GM23338 (cell line): ENCODE results near the gene KCTD21. TPM values are rescaled to one million over a fixed set of nuclear protein-coding genes. Genes with fewer than 3 reads are reported as not detected.

Source experiments
- ATAC-seq: fragments of 200-7000 bp; cut with Tn5 transposase; 3 replicates; pipeline ENCODE4 v1.9.1; 2020
- DNase-seq: peaks from one replicate; pipeline ENCODE4 v3.0.0-alpha.2; 2015; ENCODE audit warnings: low spot score
- H2AFZ ChIP-seq: fragments of 200-600 bp; sonication (generic); 2 replicates; pipeline ENCODE4 v1.8.0; 2016; ENCODE audit warnings: antibody characterized with exemption, mild to moderate bottlenecking, moderate library complexity
- H3F3A ChIP-seq: fragments of 200-600 bp; sonication (generic); replicated peaks from 2 replicates; pipeline ENCODE4 v1.8.0; 2017; ENCODE audit warnings: antibody characterized with exemption, mixed run types, low read depth
- H3K27ac ChIP-seq: fragments of 200-600 bp; sonication (generic); 2 replicates; pipeline ENCODE4 v1.6.1; 2016; ENCODE audit warnings: low read depth
- H3K27me3 ChIP-seq: fragments of 200-600 bp; sonication (generic); 2 replicates; pipeline ENCODE4 v1.8.0; 2016; ENCODE audit warnings: mild to moderate bottlenecking, mixed run types, moderate library complexity; ENCODE audit not compliant: insufficient read depth
- H3K36me3 ChIP-seq: fragments of 200-600 bp; sonication (generic); 2 replicates; pipeline ENCODE4 v1.8.0; 2016; ENCODE audit warnings: mild to moderate bottlenecking; ENCODE audit not compliant: insufficient read depth
- H3K4me1 ChIP-seq: fragments of 200-600 bp; sonication (generic); 2 replicates; pipeline ENCODE4 v1.8.0; 2016; ENCODE audit warnings: mild to moderate bottlenecking, moderate library complexity; ENCODE audit not compliant: insufficient read depth
- H3K4me2 ChIP-seq: fragments of 200-600 bp; sonication (generic); 2 replicates; pipeline ENCODE4 v1.7.1; 2017; ENCODE audit warnings: mixed run types
- H3K4me3 ChIP-seq: fragments of 200-600 bp; sonication (generic); 2 replicates; pipeline ENCODE4 v1.6.1; 2016; ENCODE audit warnings: mixed run types
- H3K79me2 ChIP-seq: fragments of 200-600 bp; sonication (generic); replicated peaks from 2 replicates; pipeline ENCODE4 v1.8.0; 2017; ENCODE audit warnings: mild to moderate bottlenecking; ENCODE audit not compliant: insufficient read depth
- H3K9me2 ChIP-seq: fragments of 200-600 bp; sonication (generic); 2 replicates; pipeline ENCODE4 v1.8.0; 2017; ENCODE audit not compliant: insufficient read depth
- H4K20me1 ChIP-seq: fragments of 200-600 bp; sonication (generic); replicated peaks from 2 replicates; pipeline ENCODE4 v1.8.0; 2017; ENCODE audit warnings: mild to moderate bottlenecking; ENCODE audit not compliant: insufficient read depth
- H3K27ac Mint-ChIP-seq: 2 replicates; pipeline ENCODE4 v1.8.0; 2020; ENCODE audit warnings: inconsistent platforms, mild to moderate bottlenecking, moderate library complexity, mixed read lengths
- H3K27me3 Mint-ChIP-seq: 3 replicates; pipeline ENCODE4 v1.8.0; 2022; ENCODE audit warnings: low read depth, mild to moderate bottlenecking, moderate library complexity, mixed read lengths, inconsistent platforms; ENCODE audit not compliant: insufficient read depth, poor library complexity
- H3K36me3 Mint-ChIP-seq: 3 replicates; pipeline ENCODE4 v1.8.0; 2021; ENCODE audit warnings: low read depth, mild to moderate bottlenecking, inconsistent platforms, moderate library complexity, mixed read lengths
- H3K4me1 Mint-ChIP-seq: 3 replicates; pipeline ENCODE4 v1.8.0; 2020; ENCODE audit warnings: mild to moderate bottlenecking, inconsistent platforms, mixed read lengths
- H3K4me3 Mint-ChIP-seq: 3 replicates; pipeline ENCODE4 v1.8.0; 2021; ENCODE audit warnings: moderate library complexity, mild to moderate bottlenecking, inconsistent platforms, mixed read lengths
- H3K9me3 Mint-ChIP-seq: 3 replicates; pipeline ENCODE4 v1.8.0; 2020; ENCODE audit warnings: moderate library complexity, mild to moderate bottlenecking, inconsistent platforms, mixed read lengths
- CREB1 ChIP-seq: fragments of 250-450 bp; sonication (Bioruptor Pico); IDR thresholded peaks from 2 replicates; pipeline ENCODE4 v1.5.0; 2020; ENCODE audit warnings: low read depth, mild to moderate bottlenecking, moderate library complexity
- EZH2 ChIP-seq: fragments of 200-600 bp; sonication (generic); IDR thresholded peaks from one replicate; pipeline ENCODE4 v1.8.0; 2017; ENCODE audit warnings: antibody characterized with exemption, mild to moderate bottlenecking, low read depth; ENCODE audit not compliant: unreplicated experiment
- EZH2phosphoT487 ChIP-seq: fragments of 200-600 bp; sonication (generic); IDR thresholded peaks from one replicate; pipeline ENCODE4 v1.8.1; 2018; ENCODE audit warnings: antibody characterized with exemption; ENCODE audit not compliant: unreplicated experiment
- JUNB ChIP-seq: IDR thresholded peaks from one replicate; pipeline ENCODE4 v1.6.1; 2016; ENCODE audit warnings: antibody characterized with exemption; ENCODE audit not compliant: unreplicated experiment
- NANOG ChIP-seq: IDR thresholded peaks from 2 replicates; pipeline ENCODE4 v1.6.1; 2016; ENCODE audit warnings: antibody characterized with exemption, borderline replicate concordance
- ZNF114 ChIP-seq: fragments of 250-450 bp; sonication (Bioruptor Pico); IDR thresholded peaks from 2 replicates; pipeline ENCODE4 v1.5.0; 2020; ENCODE audit warnings: mild to moderate bottlenecking, moderate library complexity
- polyA plus RNA-seq: library from polyadenylated mRNA; unstranded; fragments of >200 nt; fragmentation: Nextera tagmentation; extraction: Ambion mirVana; gene quantifications from 2 replicates; pipeline ENCODE4 v1.2.1, GENCODE V29; 2016
- total RNA-seq: library from RNA; depleted of rRNA; stranded (reverse); fragments of >200 nt; shearing (Covaris generic); gene quantifications from 2 replicates; pipeline ENCODE4 v1.2.3, GENCODE V29; 2014
- TF ChIP-seq, protein P1 (sequence below): fragments of 250-450 bp; sonication (Bioruptor Pico); IDR thresholded peaks from 2 replicates; pipeline ENCODE4 v1.5.0; 2020; ENCODE audit warnings: mild to moderate bottlenecking, moderate library complexity
- TF ChIP-seq, protein P2 (sequence below): IDR thresholded peaks from one replicate; pipeline ENCODE4 v1.6.1; 2018; ENCODE audit warnings: antibody characterized with exemption; ENCODE audit not compliant: unreplicated experiment

KCTD21 gene
- total and polyA plus RNA-seq, 2 experiments from 2014 or later: 1.0 to 3.7 TPM

DNA sequence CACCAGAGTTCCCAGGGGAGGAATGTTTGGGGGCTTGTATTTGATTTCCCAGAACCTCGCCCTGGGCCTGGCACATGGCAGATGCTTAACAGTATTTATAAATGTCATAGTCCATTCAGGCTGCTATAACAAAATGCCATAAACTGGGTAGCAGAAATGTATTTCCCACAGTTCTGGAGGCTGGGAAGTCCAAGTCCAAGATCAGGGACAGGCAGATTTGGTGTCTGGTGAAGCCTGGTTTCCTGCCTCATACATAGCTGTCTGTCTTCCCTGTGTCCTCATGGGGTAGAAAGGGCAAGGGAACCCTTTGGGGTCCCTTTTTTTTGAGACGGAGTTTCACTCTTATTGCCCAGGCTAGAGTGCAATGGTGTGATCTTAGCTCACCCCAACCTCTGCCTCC, 24.0 kb downstream of the KCTD21 start:
- Mint-ChIP-seq H3K9me3 (no peaks in the 10 kb centered on the region; the same call in 2 of the 3 replicates), H3K36me3 (no peaks in the 10 kb centered on the region), H3K4me1 (no peaks in the 10 kb centered on the region), H3K27ac (no peak overlapping the region), H3K27me3 (peaks cover 3% of the 10 kb centered on the region), H3K4me3 (no peak overlapping the region)
- DNase-seq (no peak), ATAC-seq (no peak)
- TF ChIP-seq EZH2phosphoT487 (no peak), ZNF114 (no peak), CREB1 (no peak), NANOG (no peak), EZH2 (no peak), JUNB (no peak)
- TF ChIP-seq, protein P1, sequence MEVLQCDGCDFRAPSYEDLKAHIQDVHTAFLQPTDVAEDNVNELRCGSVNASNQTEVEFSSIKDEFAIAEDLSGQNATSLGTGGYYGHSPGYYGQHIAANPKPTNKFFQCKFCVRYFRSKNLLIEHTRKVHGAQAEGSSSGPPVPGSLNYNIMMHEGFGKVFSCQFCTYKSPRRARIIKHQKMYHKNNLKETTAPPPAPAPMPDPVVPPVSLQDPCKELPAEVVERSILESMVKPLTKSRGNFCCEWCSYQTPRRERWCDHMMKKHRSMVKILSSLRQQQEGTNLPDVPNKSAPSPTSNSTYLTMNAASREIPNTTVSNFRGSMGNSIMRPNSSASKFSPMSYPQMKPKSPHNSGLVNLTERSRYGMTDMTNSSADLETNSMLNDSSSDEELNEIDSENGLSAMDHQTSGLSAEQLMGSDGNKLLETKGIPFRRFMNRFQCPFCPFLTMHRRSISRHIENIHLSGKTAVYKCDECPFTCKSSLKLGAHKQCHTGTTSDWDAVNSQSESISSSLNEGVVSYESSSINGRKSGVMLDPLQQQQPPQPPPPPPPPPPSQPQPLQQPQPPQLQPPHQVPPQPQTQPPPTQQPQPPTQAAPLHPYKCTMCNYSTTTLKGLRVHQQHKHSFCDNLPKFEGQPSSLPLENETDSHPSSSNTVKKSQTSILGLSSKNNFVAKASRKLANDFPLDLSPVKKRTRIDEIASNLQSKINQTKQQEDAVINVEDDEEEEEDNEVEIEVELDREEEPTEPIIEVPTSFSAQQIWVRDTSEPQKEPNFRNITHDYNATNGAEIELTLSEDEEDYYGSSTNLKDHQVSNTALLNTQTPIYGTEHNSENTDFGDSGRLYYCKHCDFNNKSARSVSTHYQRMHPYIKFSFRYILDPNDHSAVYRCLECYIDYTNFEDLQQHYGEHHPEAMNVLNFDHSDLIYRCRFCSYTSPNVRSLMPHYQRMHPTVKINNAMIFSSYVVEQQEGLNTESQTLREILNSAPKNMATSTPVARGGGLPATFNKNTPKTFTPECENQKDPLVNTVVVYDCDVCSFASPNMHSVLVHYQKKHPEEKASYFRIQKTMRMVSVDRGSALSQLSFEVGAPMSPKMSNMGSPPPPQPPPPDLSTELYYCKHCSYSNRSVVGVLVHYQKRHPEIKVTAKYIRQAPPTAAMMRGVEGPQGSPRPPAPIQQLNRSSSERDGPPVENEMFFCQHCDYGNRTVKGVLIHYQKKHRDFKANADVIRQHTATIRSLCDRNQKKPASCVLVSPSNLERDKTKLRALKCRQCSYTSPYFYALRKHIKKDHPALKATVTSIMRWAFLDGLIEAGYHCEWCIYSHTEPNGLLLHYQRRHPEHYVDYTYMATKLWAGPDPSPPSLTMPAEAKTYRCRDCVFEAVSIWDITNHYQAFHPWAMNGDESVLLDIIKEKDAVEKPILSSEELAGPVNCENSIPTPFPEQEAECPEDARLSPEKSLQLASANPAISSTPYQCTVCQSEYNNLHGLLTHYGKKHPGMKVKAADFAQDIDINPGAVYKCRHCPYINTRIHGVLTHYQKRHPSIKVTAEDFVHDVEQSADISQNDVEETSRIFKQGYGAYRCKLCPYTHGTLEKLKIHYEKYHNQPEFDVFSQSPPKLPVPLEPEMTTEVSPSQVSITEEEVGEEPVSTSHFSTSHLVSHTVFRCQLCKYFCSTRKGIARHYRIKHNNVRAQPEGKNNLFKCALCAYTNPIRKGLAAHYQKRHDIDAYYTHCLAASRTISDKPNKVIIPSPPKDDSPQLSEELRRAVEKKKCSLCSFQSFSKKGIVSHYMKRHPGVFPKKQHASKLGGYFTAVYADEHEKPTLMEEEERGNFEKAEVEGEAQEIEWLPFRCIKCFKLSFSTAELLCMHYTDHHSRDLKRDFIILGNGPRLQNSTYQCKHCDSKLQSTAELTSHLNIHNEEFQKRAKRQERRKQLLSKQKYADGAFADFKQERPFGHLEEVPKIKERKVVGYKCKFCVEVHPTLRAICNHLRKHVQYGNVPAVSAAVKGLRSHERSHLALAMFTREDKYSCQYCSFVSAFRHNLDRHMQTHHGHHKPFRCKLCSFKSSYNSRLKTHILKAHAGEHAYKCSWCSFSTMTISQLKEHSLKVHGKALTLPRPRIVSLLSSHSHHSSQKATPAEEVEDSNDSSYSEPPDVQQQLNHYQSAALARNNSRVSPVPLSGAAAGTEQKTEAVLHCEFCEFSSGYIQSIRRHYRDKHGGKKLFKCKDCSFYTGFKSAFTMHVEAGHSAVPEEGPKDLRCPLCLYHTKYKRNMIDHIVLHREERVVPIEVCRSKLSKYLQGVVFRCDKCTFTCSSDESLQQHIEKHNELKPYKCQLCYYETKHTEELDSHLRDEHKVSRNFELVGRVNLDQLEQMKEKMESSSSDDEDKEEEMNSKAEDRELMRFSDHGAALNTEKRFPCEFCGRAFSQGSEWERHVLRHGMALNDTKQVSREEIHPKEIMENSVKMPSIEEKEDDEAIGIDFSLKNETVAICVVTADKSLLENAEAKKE: no peak
- TF ChIP-seq, protein P2, sequence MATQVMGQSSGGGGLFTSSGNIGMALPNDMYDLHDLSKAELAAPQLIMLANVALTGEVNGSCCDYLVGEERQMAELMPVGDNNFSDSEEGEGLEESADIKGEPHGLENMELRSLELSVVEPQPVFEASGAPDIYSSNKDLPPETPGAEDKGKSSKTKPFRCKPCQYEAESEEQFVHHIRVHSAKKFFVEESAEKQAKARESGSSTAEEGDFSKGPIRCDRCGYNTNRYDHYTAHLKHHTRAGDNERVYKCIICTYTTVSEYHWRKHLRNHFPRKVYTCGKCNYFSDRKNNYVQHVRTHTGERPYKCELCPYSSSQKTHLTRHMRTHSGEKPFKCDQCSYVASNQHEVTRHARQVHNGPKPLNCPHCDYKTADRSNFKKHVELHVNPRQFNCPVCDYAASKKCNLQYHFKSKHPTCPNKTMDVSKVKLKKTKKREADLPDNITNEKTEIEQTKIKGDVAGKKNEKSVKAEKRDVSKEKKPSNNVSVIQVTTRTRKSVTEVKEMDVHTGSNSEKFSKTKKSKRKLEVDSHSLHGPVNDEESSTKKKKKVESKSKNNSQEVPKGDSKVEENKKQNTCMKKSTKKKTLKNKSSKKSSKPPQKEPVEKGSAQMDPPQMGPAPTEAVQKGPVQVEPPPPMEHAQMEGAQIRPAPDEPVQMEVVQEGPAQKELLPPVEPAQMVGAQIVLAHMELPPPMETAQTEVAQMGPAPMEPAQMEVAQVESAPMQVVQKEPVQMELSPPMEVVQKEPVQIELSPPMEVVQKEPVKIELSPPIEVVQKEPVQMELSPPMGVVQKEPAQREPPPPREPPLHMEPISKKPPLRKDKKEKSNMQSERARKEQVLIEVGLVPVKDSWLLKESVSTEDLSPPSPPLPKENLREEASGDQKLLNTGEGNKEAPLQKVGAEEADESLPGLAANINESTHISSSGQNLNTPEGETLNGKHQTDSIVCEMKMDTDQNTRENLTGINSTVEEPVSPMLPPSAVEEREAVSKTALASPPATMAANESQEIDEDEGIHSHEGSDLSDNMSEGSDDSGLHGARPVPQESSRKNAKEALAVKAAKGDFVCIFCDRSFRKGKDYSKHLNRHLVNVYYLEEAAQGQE: no peak
- H3K4me1 ChIP-seq: no peaks in the 10 kb centered on the region
- no peak overlapping the region for H3K27ac ChIP-seq
- no peaks in the 10 kb centered on the region for H4K20me1 ChIP-seq
- no peak overlapping the region for H3K4me3 ChIP-seq
- H3K9me2 ChIP-seq: no peaks in the 10 kb centered on the region
- no peak overlapping the region for H3K4me2 ChIP-seq
- H3K27me3 ChIP-seq: no peaks in the 10 kb centered on the region
- no peaks in the 10 kb centered on the region for H3K36me3 ChIP-seq
- no peaks in the 10 kb centered on the region for H3K79me2 ChIP-seq
- no peak overlapping the region for H2AFZ ChIP-seq
- H3F3A ChIP-seq: no peaks in the 10 kb centered on the region
